ENCODE results near the gene PANK3.

DNA sequence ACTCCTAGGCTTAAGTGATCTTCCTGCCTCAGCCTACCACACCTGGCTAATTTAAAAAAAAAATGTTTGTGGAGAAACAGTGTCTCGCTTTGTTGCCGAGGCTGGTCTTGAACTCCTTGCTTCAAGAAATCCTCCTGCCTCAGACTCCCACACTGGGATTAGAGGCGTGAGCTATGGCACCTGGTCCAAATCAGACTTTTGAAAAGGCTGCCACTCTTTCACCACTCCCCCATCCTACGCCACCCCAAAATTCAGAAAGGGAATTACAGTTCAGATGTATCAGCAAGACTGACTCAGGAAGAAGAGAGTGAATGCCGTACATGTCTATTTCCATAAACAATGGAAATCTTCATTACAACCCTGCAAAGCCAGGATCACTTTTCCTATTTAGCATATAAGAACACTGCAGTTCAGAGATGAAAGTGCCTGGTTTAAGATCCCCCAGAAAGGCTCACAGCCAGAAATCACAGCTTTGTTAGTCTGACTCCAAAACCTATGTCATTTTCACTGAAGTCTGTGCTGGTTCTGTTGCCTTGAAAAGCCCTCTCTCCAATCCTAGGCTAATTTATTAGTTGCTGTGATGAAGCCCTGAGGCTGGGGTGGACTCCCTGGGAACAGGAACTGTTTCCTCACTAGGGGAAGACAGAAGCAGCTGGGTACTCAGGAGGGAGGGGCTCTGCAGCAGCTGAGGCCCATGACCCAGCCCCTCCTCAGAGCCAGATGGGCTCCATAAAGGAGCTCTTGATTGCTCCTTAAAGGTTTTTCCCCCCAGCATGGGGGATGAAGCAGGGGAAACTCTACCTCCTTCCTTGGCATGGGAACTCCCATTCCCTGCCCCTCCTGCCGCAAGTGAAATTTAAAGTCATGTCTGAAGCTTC lies 46.9 kb downstream of the PANK3 start:
- TF ChIP-seq, protein P1, sequence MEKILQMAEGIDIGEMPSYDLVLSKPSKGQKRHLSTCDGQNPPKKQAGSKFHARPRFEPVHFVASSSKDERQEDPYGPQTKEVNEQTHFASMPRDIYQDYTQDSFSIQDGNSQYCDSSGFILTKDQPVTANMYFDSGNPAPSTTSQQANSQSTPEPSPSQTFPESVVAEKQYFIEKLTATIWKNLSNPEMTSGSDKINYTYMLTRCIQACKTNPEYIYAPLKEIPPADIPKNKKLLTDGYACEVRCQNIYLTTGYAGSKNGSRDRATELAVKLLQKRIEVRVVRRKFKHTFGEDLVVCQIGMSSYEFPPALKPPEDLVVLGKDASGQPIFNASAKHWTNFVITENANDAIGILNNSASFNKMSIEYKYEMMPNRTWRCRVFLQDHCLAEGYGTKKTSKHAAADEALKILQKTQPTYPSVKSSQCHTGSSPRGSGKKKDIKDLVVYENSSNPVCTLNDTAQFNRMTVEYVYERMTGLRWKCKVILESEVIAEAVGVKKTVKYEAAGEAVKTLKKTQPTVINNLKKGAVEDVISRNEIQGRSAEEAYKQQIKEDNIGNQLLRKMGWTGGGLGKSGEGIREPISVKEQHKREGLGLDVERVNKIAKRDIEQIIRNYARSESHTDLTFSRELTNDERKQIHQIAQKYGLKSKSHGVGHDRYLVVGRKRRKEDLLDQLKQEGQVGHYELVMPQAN (conservative IDR thresholded peaks at IDR 0.05): no peak
- TF ChIP-seq CTCF (IDR thresholded peaks at IDR 0.05 in 2 of 3, conservative IDR thresholded peaks at IDR 0.05 in 1 of 3; ENCODE audit: control insufficient read depth in 2 of 3, extremely low read depth in 1 of 3, insufficient read depth in 1 of 3, low read depth in 3 of 3, low read length in 3 of 3): no peak
- no peak for TF ChIP-seq CEBPB (IDR thresholded peaks at IDR 0.05; ENCODE audit: borderline replicate concordance in 1 of 2, low read depth in 2 of 2, low read length in 2 of 2)
- TF ChIP-seq PML (IDR thresholded peaks at IDR 0.05; ENCODE audit: low read length): no peak
- TF ChIP-seq POLR2A (IDR thresholded peaks at IDR 0.05; ENCODE audit: low read depth, low read length): no peak
- TF ChIP-seq FOXK2 (IDR thresholded peaks at IDR 0.05): no peak
- no peak for TF ChIP-seq REST (IDR thresholded peaks at IDR 0.05; ENCODE audit: low read depth, low read length)
- no peak for TF ChIP-seq EZH2 (IDR thresholded peaks at IDR 0.05; ENCODE audit: borderline replicate concordance, control insufficient read depth, low read depth, low read length)
